GM19328 (cell line): Measurements from ENCODE around the gene HAPLN2.

Experiments used
- ATAC-seq: cut with Tn5 transposase; IDR thresholded peaks from one replicate; pipeline ENCODE4 v1.9.1; 2021; ENCODE audit warnings: mild to moderate bottlenecking, moderate library complexity; ENCODE audit not compliant: unreplicated experiment

The HAPLN2 gene

GRCh38 chr1:156643778-156644092 is 24.5 kb downstream of the HAPLN2 start:
- ATAC-seq, result no peak

GRCh38 chr1:156644146-156644545 is 24.9 kb downstream of the HAPLN2 start:
- no peak for ATAC-seq

- no peak for ATAC-seq
Observed at GRCh38 chr1:156644640-156645039, 25.4 kb downstream of the HAPLN2 start.

GRCh38 chr1:156645056-156645455 is 25.8 kb downstream of the HAPLN2 start:
- ATAC-seq, result no peak

- ATAC-seq, result no peak
Observed at GRCh38 chr1:156645666-156646065, 26.5 kb downstream of the HAPLN2 start.

- no peak for ATAC-seq
Observed at GRCh38 chr1:156646738-156647211, 27.6 kb downstream of the HAPLN2 start.

GRCh38 chr1:156647351-156647750 is 28.1 kb downstream of the HAPLN2 start:
- no peak for ATAC-seq

GRCh38 chr1:156648496-156648895 is 29.3 kb downstream of the HAPLN2 start:
- ATAC-seq, result no peak

- no peak for ATAC-seq
Observed at GRCh38 chr1:156648951-156649350, 29.7 kb downstream of the HAPLN2 start.

- no peak for ATAC-seq
Observed at GRCh38 chr1:156652131-156652991, 33.1 kb downstream of the HAPLN2 start.

- no peak for ATAC-seq
Observed at GRCh38 chr1:156652992-156653355, 33.8 kb downstream of the HAPLN2 start.

GRCh38 chr1:156654700-156655099 is 35.5 kb downstream of the HAPLN2 start:
- no peak for ATAC-seq

- no peak for ATAC-seq
Observed at GRCh38 chr1:156655151-156655903, 36.1 kb downstream of the HAPLN2 start.

- no peak for ATAC-seq
Observed at GRCh38 chr1:156655904-156656516, 36.8 kb downstream of the HAPLN2 start.

GRCh38 chr1:156656806-156657740 is 37.9 kb downstream of the HAPLN2 start:
- no peak for ATAC-seq

GRCh38 chr1:156657741-156658319 is 38.6 kb downstream of the HAPLN2 start:
- no peak for ATAC-seq

- no peak for ATAC-seq
Observed at GRCh38 chr1:156658496-156658895, 39.3 kb downstream of the HAPLN2 start.

GRCh38 chr1:156658945-156659574 is 39.8 kb downstream of the HAPLN2 start:
- no peak for ATAC-seq

- no peak for ATAC-seq
Observed at GRCh38 chr1:156659661-156659987, 40.4 kb downstream of the HAPLN2 start.
